Stimulated activated CD4-positive, alpha-beta T cell treated with anti-CD3 and anti-CD28 coated beads, Interleukin-4, amount 100 ng/mL, for 48 hours (primary cell): ENCODE data around the gene SRGAP3.

Experiments used
- DNase-seq, 2 donors: peaks; one replicate each; pipeline ENCODE4 v3.0.0-alpha.2; 2020; ENCODE audit warnings: low read depth in 2 of 2

SRGAP3 gene

DNA sequence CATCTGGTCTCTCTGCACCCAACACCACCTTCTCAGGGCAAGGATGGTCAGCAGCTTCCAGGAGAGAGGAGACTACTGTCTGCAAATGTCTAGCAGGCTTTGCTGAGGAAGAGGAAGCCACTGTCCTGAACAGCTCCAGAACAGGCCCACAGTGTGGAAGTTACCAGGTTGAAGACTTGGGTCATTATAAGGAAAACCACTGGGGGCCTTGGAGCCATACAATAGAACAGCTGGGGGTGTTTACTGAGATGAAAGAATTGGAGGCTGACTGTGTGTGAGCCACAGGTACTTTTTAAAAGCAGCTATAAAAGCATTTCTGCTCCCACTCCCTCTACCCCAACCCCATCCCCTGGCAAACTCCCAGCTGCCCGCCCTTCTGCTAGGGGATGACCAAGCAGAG lies 24.2 kb downstream of the SRGAP3 start:
- no peak for DNase-seq

DNA sequence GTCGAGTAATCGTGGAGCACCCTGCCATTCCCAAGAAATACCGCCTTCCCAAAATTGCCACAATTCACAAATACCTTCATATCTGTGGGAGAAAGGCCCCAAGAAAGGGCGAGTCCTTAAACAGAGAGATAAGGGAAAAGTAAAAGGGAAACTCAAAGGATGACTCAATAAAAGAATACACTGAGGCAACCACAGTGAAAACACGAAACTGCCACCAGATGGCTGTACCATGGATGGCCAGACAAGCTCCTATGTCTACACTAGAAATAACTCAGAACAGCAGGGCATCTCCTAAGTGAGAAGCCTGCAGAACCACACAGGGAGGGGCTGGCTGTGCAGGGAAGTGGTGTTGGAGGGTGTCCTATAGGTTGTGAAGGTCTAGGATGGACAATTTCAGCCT lies 25.0 kb downstream of the SRGAP3 start:
- DNase-seq: peak; percentile 15 to 23

DNA sequence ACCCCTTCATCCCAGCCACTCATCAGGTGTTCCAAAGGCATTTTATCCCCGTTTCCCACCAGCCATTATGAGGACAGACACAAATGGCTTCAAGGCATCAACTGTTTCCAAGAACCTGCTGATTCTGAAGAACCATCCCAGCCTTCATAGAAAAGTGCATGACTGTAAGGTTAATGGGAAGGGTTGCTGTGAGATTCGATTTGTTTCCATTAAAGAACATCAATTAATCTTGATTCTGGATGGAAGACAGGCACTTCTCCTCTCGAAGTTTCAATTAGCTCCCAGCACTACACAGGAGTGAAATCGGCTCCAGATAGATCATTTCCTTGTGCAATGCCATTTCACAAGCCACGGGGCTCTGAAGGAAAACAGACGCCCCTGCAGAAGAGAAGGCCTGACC lies 25.8 kb downstream of the SRGAP3 start:
- no peak for DNase-seq

DNA sequence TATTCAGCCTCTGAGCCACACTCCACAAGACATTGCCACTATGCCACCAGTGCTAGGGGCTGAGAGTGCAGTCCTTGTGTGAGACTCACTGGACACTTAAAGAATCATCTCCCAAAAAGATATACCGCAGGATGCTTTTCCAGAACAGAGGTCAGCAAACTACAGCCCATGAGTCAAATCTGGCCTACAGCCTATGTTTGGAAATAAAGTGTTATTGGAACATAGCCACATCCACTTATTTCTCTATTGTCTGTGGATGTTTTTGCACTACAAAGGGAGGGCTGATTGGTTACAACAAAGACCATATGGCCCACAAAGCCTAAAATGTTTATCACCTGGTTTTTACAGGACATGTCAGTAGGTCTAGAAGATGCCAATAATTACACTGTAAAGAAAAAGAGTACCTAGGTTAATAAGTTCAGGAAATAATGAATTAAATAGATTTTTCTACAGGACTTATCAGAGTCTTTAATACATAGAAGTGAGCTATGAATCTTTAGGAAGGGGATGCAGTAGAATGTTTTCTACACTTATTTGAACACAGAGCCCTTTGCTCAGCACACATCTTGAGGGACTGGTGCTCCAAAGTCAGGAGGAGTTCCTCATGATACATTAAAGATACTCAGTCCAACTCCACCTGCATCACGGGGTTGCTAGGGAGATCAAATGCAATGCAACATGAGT lies 26.3 kb downstream of the SRGAP3 start:
- DNase-seq: no peak

DNA sequence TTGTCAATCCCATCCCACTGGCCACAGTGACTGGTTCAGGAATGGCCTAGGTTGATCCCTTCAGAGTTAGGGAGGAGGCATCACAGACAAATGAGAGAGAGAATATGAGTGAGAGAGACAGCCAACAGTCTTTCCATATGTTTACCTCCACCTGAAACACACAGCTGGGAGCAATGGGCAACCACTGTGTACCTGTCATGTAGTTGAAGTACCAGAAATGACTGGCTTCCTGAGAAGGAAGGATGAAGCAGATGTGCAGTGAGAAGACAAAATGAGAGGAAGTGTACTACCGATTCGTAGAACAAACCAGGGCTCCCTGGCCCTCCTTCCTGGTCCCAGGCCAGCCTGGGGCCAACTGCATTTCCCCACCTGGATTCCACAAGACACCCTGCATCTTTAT lies 27.4 kb downstream of the SRGAP3 start:
- DNase-seq: no peak

DNA sequence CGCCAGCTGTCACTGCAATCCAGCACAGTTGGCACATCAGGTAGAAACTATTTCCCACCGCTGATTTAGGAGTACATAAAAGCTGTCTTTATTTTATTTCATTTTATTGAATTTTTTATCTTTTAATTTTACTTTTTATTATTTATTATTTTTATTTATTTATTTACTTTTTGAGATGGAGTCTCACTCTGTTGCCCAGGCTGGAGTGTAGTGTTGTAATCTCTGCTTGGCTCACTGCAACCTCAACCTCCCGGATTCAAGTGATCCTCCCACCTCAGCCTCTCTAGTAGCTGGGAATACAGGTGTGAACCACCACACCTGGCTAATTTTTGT lies 31.0 kb downstream of the SRGAP3 start:
- no peak for DNase-seq

DNA sequence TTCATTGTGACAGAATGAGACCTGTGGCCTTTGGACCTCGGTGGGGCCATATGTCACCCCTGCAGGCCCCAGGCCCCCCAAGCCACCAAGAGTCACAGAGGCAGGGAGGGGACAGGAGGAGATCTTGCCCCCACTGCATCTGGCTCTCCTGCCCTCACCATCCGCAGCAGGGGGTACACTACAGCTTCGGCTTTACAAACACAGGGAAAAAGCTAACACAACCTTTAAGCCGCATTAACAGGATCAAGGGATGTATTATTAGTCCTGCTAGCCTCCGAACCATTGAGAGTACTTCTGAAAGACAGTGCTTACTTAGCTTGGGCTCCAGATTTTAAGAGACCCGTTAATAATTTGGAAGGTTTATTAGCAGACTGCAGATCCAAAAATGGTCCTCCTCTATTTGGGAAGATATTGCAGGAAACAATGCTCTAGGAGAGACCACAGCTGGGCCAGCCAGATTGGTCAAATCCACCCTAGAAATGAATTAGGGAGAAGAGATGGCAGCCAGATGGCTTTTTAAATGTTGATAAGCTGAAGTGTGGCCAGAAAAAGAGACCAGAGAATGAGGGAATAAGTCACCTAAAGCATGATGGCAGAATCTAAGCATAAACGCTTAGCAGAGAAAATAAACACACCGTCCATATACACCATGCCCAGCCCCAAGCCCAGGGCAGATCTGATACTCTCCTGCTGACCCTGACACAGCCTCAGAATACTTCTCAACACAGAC lies 31.5 kb downstream of the SRGAP3 start:
- no peak for DNase-seq

DNA sequence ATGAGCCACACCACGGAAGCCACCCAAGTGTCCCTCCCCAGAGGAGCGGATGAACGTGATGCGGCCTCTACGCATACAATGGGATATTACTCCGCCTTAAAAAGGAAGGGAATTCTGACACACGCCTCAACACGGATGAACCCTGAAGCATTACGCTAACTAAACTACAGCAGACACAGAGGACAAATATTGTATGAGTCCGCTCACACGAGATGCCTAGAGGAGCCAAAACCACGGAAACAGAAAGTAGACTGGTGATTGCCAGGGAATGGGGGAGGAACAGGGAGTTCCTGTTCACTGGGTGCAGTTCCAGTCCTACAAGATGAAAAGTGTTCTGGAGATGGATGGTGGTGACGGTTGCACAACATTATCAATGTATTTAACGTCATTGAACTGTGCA lies 32.7 kb downstream of the SRGAP3 start:
- no peak for DNase-seq

DNA sequence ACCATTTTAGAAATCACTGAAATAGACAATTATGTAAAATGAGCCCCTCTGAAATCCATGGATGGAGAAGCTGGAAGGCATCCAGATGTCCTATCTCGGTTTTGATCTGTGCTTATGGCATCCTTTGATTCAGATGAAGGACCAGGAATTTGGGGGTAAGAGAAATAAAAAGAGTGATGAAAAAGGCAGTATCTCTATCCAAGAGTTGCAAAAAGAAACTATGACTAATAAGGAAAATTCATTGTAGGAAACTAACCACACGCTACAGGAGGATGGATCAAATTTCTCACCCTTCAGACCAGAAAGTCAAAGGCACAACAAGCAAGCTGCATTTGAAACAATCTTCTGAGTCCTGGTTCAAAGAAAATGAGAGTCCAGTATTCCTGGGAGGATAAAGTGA lies 34.8 kb downstream of the SRGAP3 start:
- DNase-seq: no peak

DNA sequence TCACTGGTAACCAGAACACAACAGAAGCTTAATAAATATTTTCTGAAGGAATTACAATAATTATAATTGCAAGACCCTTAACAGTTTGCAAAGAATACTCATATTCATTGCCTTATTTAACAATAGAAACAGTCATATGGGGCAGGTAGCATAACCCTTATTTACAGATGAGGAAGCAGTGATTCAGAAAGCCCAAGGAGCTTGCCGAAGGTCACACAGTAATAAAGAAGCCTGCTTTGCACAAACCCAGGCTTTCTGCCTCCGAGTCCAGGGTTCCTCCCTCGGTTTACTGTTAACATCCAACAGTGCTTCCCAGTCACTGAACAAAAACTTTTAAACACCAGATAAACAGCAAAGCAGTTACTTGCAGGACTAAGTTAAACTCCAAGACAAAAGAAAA lies 35.3 kb downstream of the SRGAP3 start:
- DNase-seq: no peak

DNA sequence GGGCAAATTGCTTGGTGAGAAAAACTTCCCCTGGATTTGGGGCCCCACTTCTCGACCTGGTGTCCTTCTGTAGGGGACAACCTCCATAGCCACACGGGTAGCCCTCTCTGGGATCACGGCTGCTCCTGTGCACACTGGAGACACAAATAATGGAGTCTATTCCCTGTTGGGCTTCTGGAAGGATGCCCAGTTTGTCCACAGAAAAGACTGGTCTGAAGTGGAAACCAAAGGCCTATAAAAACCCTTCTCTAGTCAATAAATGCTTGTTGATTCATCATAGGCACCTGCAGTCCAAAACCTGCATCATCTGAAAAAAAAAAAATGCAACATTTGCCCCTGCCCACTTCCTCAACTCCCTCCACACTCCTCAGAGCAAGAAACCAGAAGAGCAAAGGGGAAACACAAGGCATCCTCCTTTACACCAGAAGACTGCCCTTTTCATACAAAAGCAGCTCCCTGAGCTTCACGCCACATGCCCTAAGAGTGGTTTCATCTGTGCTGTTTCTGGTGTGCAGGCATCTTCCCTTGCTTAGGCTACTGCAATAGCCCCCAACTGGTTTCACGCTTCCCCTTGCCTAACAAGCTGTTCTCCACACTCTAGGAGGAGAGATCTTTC lies 36.3 kb downstream of the SRGAP3 start:
- DNase-seq: no peak

DNA sequence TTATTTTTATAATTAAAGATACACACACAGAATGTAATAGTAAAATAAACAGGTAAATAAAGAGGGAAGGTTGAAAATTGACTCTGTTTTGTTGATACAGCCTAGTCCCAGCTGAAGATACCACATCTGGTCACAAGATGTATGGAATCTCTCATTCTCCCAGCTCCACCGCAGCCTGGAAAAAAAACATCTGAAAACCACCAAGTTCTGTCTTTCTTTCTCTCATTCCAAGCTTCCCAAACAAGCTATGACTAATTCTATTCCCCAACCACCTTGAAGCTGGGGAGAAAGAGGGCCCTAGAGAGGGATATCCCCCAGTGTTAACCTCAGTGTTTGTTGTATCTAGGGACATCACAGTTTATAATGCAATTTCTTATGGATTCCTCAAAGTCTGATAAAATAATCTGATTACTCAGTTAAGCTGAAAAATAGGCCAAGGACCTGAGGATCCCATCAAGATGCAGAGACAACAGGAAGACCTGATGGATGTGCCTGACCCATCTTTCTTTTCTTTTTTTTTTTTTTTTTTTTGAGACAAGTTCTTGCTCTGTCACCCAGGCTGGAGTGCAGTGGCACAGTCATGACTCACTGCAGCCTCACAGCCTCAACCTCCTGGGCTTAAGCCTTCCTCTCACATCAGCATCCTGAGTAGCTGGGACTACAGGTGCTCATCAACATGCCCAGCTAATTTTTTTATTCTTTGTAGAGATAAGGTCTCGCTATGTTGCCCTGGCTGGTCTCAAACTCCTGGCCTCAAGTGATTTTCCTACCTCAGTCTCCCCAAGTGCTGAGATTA lies 38.1 kb downstream of the SRGAP3 start:
- DNase-seq: no peak

DNA sequence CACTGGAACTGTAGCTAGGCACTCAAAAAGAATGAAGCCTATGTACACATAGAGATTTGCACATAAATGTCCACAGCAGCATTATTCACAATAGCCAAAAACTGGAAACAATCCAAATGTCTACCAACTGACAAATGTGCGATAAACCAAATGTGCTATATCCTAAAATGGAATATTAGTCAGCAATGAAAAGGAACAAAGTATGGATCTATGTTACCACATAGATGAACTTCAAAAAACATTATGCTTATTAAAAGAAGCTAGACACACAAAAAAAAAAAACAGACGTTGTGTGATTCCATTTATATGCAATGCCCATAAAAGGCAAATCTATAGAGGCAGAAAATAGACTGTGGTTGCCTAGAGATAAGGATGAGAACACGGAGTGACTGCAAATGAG lies 39.7 kb downstream of the SRGAP3 start:
- DNase-seq: no peak

DNA sequence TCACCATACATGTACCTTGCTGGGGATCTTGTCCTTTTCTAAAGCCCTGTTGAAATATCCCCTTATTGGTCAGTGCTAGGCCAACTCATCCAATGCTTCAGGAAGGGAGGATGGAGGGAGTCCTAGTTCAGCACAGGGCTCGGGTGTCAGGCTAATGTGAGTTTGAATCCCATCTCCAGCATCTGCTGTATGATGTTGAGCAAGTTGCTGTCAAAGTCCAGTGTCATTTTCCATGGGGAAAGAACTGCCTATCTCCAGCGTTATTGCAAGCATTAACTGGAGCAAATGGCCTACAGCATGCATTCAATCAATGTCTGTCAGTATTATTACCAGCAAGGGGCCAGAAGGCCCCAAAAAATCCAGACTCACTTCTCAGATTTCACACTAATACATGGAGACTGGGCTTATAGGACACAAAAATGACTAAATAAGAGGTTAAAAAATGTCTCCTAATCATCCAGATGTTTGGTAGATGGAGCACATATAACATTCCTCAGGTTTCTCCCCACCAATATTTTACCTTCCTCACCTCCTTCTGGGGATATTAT lies 40.8 kb downstream of the SRGAP3 start:
- no peak for DNase-seq

DNA sequence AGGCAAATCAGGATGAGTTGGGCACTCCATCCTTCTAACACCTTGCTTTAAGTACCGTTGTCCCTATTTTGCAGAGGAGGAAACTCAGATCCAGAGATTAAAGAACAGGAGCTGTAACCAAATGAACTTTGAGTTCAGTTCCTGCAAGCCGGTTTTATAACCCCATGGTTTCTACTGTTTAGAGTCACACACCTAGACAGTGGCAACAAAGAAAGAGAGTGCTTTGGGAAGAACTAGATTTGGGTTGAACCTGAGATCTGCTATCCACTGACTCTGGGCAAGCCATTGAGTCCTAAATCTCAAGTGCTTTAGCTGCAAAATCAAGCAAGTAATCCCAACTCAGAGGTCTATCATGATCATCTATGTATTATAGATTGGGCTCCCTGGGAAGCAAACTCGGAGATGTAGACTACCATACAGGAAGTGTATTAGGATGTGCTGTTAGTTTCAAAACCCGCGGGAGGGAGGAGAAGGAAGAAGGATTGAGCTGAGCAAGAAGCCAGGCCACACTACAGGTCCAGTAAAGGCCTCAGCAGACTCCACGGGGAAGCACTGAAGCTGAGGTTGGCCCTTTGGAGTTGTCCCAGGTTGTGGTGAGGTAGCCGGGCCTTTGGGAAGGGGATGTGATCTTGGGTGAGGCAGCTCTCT lies 42.2 kb downstream of the SRGAP3 start:
- no peak for DNase-seq

DNA sequence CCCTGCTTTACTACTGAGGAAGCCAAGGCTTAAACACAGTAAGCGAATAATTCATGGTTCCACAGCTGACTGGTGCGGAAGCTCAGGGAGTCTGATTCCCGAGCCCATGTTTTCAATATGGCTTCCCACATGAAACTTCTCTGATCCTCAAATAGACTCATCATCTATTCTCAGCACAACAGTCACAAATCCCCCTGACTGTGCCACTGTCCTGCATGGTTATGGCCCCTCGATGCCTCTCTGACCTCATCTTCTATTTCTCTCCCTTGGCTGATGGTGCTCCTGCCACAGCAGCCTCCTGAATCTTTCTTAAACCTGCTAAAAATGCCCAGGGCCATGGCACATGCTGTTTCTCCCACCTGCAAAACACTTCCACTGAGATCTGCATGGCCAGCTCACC lies 43.2 kb downstream of the SRGAP3 start:
- DNase-seq: no peak

DNA sequence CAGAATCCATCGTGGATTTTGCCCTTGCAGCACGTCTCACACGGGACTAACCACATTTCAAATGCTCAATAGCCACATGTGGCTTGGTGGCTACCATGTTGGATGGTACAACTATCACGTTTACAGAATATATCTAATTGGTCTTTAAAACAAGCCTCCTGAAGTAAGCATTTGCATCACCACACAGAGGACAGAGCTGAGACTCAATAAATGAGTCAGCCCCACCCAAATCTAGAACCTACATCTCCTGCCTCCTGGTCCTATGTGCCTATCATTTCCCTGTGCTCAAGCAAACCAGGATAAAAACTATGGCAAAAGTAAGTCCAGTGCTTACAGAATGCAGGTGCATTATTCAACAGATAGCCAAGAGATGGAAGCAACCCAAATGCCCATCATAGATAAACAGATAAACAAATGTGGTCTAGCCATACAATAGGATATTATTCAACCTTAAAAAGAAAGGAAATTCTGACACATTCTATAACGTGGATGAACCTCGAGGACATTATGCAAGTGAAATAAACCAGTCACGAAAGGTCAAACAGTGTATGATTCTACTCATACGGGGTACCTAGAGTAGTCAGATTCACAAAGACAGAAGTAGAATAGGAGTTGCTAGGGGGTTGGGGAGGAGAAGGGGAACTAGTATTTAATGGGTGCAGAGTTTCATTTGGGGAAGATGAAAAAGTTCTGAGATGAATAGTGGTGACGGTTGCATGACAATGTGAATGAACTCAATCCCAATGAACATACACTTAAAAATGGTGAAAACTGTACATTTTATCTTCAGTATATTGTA lies 43.9 kb downstream of the SRGAP3 start:
- DNase-seq: no peak

DNA sequence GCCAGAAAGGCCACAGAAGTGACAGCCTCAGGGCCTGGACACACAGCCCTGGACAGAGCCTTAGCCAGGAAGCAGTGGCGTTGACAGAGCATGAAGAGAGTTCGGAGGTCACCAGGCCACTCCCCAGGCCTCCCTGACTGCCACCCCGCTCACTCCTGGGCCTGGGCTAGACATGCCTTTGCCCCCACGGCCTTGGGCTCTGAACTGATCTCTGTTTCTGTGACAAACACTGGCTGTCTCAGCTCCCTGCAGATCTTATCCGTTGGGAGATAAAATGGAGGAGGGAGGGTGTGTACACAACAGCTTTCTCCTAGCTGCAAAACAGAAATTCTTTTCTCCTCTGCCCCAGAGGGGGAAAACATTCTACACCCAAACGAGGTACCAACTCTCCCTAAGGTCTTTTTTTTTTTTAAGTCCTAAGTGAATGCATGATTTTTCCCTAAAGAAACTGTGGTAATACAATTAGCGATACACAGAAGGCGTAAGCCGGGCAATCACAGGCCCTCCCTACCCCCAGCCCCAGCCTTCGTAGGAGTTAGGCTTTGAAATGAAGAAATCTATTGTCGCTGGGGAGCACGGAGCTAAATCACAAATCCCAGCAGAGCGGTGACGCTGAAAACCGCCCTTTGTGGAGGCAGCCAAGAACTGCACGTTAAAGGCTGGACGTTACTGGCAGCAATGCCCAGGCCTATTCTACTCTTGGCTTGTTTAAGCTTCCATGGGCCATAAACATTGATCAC lies 45.0 kb downstream of the SRGAP3 start:
- DNase-seq: no peak

DNA sequence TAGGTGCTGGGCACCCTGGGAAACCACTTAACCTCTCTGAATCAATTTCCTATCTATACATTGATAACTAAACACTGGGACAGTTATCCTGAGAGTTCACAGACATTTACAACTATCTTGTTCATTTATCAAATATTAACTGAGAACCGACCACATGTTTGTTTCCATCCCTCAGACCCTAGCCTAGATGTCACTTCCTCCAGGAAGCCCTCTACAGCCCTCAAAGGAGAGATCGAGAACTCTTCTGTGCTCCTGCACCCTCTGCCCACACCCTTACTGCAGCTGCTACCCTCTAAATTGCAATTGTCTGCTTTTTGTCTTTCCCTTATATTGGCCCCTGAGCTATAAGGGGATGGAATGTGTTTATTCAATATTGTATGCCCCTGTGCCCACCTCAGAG lies 46.1 kb downstream of the SRGAP3 start:
- DNase-seq: no peak

DNA sequence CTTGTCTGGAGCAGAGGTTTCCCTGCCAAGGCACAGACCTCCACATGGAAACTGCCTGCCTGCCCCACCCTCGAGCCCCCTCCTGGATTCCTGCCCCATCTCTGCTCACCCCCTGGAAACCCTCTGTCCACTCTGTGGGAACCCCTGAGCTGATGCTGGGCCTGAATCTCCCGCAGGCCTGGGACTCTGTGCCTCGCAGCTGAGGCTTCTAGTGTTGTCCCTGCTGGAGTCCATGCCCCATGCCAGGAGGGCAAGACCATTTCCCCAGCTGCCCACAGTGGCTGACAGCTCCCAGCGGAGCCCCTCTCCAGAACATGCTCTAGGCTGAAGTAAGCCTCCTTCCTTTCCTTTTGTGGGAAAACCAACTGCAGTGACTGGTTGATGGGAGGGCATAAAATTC lies 46.9 kb downstream of the SRGAP3 start:
- no peak for DNase-seq
